Kidney tubule cell (primary cell): Measurements from ENCODE around the gene NTRK3.

Source experiments
- DNase-seq: peaks from one replicate; pipeline ENCODE4 v3.0.0-alpha.2; 2018; ENCODE audit warnings: low spot score

Gene NTRK3

DNA sequence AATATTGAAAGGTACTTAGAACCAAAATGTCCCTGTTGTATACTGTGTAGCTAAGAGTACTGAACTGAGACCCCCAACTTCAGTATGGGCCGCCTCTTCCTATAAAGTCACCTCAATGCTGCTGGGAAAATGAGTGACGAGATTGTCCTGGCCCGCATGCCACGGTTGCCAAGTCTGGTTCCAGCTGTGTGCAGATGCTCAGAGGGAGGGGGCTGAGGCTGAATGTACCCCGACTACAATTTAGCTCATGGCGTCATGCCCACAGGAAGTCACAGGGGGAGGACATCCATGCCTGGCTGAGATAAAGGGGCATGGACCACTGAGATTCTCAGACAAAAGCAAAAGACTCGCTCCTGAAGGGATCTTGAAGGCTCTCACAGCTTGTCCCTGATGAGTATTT, 271.1 kb downstream of the NTRK3 start:
- no peak for DNase-seq

DNA sequence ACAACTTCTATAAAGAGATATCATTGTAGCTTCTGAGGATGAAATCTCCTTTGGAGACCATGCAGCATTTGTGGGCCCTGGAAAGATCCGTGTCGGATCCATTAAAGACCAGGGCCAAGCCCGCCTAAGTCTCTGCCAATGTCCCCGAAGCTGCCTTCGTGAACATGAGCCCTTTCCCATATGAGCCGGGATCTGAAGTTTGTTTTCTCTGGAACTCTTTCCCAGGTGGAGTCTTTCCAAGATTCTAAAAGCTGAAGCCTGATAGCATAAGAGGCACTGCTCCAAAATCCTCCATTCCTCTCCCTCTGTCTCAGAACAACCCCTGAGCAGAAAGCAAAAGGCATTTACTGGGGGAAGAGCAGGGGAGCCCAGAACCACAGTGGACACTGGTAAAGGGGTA, 274.6 kb downstream of the NTRK3 start:
- no peak for DNase-seq

DNA sequence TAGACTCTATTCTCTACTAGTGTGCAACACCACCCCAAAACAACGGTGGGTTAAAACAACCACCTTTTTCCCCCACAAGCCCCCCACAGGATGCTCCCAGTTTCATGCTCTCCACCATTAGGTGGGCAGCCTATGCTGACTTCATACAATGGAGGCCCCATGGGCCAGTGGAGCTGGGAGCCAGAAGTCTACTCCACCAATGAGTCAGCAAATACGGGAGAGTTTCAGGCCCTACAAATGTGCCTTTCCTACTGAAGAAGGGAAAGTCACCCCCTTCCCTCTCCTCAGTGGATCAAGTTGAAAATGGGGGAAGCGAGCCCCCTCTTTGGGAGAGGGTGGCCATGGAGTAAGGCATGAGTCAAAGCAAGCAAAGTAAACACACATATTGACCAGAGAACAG, 278.6 kb downstream of the NTRK3 start:
- DNase-seq = no peak

DNA sequence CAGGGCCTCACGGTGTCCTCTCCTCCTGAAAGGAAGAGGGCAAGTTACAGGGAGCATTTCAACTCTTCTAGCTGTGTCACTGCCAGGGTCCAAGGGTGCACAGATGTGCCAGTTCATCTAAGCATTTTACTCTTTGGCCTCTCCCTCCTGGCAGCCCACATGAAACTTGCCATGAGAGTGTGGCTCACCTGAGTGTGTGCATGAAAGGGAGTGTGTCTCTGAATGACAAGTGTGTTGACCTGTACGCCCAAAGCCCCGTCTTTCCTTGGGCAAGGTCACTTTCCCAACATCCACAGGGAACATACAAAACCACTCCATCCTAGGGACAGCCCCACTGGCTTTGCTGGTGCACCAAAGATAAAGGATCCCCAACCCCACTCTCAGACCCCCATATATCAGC, 280.0 kb downstream of the NTRK3 start:
- DNase-seq = no peak

DNA sequence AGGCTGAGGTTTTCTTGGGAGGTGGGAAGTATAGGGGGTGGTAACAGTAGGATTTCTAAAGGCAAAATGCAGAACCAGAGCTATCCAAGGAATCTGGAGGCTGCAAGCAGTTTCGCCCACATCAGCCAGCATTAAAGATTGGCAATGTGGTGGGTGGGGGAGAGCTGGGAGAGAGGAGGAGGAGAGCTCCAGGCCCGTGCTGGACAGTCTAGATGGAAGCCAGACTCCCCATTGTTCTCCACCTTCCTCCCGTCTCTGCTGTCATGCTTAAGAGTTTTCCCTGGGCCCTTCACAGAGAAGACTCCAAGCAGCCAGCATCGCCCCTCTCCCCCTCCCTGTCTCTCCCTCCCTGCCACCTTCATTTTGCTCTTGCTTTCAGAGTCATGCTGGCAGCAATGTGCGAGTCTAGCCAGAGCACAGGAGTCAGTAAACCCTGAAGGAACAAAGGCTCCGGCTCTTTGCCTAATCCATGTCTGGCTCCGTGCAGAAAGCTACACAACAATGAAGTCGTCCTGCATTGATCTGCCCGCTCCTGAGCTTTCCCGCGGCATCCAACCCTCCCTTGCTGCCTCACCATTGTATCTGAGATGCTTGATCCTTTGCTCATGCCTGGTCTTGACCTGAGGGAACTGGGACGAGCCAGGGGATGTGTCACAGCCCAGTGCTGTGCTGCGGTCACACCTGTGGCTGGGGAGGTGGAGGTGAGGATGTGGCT, 282.9 kb downstream of the NTRK3 start:
- DNase-seq = no peak

DNA sequence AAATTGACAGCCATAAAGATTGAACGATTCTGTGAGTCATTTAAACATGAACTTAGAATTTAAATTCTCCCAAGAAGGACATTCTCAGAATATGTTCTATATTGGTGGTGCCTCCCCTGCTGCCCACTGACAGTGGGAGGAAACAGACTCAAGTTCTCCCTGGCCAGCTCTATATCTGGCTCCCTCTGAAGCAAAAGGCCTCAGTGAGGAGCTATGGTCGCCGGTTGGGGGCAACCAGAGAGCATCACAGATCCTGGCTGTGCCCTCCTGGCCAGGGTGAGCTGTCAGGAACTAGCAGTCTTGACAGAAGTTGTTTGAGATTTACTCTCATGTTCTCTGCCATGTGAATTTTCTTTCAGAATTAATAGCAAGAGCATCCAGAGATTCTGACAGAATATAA, 285.5 kb downstream of the NTRK3 start:
- DNase-seq = no peak

DNA sequence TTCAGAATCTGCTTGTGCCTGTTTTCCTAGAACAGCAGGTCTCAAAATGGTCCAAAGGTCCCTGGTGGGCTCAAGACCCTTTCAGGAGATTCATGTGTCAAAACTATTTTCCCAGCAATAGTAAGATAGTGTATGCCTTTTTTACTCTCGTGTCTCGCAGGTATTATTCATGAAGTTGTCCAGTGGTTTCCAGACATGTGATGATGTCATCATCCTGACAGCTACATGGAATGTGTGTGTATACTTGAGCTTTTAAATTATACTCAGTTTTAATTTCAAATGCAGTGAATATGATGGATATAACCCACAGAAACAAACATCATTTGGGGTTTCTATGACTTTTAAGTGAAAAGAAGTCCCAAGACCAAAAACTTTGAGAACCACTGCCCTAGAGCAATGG, 288.6 kb downstream of the NTRK3 start:
- peak; percentile 37 for DNase-seq

DNA sequence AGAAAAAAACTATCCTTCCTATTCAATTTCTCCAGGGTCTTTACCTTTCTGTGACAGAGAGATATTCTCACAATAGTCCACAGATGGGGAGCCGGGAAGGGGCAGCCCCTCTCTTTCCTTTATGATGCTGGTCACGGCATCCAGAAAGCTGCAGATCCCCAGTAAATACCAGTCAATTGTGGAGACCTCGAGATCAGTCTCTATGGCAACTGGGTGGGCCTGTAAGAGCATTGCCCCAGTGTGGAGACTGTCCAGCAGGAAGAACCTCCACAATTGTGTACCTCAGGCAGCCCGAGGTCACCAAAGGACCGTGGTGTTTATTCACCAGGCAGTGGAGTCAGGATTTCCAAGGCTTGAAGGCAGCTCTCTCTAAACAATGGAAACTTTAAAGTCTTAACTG, 291.2 kb downstream of the NTRK3 start:
- no peak for DNase-seq

DNA sequence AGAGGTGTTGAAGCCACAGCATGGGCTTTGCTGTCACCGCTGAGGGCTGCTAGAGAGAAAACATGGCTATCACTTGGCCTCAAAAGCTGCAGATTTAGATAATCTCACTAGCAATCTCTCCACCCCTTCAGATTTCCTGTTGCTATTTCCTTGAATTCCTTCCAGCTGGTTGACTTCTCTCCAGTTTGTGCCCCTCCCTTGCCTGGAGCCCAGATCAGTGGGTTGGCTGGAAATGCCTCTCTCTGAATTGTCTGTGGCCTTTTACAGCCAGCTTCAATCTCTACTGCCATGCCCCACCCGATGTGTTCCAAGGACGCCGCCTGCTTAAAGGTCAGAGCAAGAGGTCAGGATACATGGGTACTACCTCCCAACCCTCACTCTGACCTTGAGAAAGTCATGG, 294.1 kb downstream of the NTRK3 start:
- no peak for DNase-seq

DNA sequence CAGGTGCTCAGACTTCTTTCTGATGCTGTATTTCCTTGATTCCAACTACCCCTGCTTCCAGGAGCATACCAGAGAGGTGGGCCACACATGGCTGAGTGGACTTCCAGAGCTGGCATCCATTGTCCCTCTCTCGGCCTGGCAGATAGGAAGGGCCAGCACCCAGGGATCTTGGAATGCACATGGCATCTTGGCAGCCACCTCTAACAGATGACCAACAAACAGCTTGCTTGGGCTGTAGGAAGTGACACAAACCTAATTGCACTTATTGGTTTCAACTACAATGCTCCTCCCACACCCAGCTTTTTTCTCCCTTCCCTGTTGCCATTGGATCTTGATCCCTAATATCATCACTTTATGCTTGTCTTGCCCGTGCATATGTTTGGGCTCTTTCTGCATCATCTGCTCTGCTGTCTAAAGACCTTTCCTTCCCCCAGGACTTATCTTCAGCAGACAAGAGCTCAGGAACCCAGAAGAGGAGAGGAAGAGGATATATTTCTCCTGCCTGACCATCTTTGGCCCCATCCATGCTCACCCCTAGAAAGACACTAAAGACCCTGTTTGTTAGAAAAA, 294.6 kb downstream of the NTRK3 start:
- no peak for DNase-seq

DNA sequence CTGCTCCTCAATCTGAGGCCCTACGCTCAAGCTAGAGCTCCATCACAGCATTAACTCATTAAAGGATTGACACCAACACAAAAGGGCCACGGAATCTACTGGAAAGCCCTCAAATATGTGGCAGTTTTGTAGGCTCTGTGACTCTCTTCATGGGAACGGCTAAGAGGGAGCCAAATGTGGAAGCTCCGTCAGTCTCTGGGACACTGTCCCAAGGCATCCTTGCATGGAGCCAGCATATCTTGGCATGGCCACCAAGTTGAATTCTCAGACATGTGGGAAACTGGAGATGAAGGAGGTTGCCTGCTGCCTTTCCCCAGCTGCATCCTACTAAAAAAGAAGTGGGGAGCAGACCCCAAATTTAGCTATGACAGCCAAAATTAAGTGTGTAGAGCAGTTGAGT, 296.9 kb downstream of the NTRK3 start:
- DNase-seq = no peak

DNA sequence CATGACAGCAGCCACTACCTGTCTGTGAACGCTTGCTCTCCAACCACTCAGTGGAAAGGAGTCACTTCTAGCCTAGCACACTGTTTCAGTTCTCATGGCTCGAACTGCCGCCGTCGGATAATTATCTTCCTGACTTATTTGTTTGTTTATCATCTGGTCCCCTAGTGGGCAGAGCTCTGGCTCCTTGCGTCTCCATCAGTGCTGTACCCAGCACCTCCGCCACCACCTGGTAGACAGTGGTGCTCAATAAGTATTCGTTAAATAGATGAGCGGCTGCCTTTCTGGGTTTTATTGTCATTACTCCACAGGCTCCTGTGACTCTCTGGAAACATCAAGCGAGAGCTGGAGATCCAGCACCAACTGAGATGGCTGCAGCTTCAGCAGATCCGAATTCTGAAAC, 297.5 kb downstream of the NTRK3 start:
- DNase-seq = no peak

DNA sequence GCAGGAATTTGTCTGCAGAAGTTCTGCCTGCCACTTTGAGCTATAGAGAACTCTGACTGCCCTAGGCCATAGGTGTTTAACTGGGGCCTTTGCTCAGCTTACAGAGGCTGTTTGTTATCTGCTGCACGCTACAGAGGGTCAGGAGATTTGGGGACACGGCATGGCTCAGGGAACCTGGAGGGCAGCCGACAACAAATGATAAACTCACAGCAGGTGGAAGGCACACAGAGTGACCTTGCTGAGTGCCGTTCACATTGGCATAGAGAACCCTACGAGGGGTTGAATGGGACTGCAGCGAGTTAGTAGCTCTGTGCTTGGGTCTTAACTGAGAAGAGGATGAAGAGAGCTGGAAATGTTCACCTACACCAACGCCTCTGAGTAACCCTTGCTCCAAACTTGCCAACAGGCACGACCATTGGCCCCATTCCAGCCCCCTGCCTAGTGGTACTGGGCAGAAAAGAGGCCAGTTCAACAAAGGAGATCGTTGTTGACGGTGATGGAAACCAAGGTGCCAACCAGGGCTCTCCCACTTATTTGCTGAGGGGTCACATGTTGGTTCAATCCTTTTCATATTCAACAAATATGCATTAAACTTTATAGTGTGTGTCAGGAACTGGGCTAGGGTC, 301.1 kb downstream of the NTRK3 start:
- no peak for DNase-seq

DNA sequence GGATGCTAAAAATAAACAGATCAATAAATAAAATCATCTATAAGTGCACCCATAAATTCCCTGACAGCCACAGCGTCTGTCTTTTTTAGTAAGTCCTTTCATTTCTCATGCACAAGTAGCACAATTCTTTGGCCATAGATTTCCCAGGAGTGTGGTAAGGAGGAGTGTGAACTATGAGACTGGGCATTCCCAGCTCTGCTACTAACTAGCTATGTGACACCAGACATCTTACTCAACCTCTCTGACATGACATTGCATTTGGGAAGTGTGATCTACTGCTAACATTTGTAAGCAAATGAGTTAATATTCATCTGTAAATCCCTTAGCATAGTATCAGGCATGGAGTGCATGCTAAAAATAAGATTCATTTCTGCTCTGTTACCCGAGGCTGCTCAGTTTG, 301.7 kb downstream of the NTRK3 start:
- no peak for DNase-seq

DNA sequence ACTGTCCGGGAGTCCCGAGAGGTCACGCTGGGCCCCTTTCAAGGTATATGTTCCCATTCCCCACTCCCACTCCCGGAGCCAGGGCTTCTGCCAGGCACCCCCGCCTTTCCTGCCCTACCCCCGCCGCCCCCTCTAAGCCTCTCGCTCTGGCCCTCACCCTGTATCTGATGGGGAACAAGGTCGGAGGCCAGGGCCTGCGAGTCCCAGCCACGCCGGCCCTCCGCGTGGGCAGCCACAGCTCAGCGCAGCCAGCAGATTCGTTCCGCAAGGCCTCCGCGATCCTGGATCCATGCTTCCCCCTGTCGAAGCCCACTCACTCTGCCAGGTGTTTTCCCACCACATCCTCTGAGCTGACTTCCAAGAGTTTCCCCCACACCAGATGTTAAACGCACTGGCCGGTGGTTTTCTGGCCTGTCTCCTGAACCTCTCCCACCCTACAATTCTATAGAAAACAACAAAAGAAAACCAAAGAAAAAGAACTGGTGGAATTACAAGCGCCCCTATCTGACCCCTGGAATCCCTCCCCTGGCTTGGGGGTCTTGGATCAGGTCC, 303.7 kb downstream of the NTRK3 start:
- DNase-seq = no peak

DNA sequence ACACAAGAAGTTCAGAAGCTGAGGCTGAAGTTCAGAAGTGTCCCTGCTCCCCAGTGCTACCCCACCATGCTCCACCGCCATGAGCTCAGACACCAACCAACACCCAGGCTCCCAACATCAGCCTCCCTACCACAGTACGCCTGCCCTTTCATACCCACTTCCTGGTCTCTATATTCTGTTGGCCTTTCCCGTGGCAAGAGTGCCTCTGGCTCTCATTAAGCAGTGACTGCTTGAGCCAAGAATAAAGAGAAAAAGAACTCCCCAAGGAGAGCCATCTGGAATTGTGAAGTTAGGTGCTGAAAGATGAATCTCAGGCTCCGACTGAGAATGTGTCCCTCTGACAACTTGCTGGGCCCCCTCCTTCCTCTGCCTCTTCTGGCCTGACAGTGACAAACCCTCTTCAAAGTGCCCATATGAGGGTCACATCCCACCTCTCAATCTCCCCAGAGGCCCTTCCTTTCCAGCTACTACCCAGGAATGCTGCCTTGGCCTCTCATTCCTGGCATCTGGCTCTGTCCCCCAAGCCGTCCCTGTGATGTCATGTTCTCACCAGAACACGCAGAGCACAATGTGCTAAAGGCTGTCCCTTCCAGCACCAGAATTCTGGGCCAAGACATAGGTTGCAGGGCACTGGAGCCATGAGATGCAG, 306.8 kb downstream of the NTRK3 start:
- no peak for DNase-seq

DNA sequence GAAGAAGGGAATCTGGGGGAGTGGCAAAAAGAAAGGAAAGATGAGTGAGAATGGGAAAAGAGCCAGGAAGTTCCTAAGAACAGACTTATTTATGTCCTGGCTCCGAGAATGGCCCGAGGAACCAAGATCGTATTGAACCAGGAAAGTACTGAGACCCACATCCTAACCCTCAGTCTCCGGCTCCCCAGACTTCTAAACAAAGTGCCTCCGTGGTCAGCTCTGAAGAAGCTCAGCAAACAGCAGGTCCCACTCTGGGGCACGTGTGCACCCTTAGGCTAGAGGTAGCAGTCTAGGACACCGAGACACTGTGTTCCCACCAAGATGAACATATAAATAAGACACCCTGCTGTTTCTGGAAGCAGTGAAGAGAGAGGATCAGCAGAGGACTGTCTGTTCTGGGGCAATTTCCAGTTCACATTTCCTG, 307.4 kb downstream of the NTRK3 start:
- no peak for DNase-seq

DNA sequence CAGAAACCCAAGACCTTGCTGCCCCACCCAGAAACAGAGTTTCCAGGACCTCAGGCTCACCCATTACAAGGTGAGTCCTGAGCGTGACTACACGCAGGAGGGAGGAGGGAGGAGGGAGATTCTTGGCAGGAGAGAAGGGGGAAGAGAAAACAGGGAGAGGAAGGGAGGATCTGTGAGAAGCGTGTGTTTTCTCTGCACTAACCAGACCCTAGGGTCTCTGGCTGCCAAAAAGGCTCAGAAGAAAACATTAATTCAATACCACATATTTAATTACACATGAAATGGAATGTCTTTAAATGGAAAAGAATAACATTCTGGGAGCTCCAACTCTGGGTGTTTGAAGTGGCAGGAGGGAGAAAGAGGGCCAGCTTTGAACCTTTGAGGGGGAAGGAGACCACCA, 309.0 kb downstream of the NTRK3 start:
- DNase-seq = no peak

DNA sequence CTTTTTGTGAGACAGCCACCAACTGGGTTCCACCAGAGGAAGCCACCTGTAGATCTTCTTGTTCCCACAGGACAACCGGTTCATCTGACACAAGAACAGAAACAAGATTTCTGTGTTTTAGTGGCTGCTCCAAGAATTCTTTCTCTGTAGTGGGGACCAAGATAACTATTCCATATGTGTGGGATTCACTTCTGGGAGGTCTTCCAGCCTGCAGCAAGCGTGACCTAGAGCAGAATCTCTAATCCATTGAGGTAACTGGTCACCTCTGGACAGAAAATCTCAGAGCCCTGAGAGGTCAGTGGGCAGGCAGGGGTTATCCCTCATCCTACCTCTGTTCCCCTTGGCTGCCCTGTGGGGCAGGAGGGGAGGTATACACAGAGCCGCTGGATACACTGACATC, 311.3 kb downstream of the NTRK3 start:
- no peak for DNase-seq

DNA sequence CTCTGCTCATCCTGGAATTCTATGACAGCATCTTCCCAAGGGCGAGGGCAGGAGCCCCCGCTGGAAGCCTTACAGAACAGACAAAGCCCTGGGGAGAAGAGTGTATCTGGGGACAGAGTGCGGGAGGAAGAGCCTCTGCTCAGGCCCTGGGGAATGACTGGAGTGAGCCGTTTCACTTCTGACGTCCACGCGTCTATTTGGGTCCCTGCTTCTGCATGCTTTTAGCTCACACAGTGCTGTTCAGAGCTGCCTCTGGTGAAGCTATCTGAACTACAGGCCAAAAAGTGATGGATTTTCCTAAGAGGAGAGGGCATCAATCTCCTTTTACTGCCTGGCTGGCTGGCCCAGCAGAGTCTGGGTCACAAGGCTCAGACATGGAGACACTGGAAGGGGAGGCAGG, 311.8 kb downstream of the NTRK3 start:
- DNase-seq = no peak

DNA sequence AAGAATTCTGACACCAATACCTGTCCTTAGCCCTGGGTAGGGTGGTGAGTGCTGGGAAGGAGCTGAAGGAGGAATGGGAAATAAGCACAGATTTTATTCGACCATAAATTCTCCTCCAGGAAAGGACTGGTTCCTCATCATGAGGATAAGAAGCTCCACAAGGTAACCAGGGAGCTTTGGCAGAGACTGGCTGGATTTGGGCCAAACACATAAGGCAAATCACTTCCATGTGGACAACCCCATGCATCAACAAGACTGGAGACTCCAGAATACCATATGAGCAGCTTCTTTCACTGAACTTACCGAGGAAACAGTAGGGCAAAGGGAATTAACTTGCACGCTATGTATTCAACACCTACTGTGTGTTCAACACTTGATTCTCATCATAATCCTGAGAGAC, 312.5 kb downstream of the NTRK3 start:
- no peak for DNase-seq

DNA sequence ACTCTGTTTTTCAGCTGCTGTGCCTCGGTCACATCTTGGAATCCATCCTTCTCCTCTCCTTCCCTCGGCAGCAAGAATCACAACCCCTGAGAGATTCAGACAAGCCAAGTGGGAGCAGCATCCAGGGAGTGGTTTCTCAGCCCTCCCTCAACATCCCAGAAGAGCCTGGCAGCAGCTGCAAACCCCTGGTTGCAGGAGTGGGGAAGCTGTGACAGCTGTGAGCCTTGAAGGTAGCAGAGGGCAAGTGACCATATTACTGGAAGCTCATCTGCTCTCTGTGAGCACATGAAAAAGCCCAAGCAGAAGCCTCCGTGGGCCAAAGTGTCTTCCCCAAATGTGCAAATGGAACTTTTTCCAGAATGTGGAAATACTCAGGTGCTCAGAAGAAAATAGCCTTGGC, 312.9 kb downstream of the NTRK3 start:
- no peak for DNase-seq

DNA sequence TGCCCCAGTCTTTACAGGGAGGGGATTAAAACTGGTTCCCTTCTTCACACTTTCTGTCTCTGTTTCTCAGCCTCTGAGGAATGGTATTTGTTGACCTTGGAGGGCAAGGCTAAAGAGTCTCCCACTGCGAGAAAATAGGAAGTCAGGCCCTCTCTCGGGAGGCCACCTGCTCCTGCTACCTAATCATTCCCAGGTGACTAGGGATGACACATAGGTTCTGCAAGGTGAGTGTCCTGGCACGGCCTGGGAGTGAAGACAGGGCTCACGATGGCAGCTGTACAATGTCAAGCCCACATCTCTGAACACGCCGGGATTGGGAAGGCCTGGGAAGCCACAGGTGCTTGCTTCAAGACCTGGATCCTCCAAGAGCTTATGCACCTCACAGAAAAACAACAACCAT, 314.2 kb downstream of the NTRK3 start:
- DNase-seq = no peak
